ENCODE measurements around the gene HSD17B2.

The HSD17B2 gene

DNA sequence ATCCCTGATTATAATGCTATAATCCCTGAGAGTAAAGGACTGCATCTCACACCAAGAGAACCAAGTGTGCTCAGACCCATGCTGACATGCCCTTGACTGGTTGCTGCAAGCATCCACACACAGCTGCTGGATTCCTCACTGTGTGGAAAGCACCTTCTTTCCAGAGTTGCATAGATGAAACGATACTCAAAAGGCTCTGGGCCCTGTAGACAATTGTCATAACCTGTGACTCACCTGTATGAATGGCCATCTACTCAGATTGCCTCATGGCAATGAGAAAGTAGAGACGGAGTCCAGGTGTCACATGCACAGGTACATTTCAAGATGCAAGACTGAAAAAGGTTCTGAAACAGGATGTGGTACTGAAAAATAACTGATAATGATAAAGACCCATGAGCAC is 76.9 kb downstream of the HSD17B2 start:
- Histone ChIP-seq H3K27ac (no peak overlapping the region), H3K4me3 (no peak overlapping the region)
- TF ChIP-seq, protein P1, sequence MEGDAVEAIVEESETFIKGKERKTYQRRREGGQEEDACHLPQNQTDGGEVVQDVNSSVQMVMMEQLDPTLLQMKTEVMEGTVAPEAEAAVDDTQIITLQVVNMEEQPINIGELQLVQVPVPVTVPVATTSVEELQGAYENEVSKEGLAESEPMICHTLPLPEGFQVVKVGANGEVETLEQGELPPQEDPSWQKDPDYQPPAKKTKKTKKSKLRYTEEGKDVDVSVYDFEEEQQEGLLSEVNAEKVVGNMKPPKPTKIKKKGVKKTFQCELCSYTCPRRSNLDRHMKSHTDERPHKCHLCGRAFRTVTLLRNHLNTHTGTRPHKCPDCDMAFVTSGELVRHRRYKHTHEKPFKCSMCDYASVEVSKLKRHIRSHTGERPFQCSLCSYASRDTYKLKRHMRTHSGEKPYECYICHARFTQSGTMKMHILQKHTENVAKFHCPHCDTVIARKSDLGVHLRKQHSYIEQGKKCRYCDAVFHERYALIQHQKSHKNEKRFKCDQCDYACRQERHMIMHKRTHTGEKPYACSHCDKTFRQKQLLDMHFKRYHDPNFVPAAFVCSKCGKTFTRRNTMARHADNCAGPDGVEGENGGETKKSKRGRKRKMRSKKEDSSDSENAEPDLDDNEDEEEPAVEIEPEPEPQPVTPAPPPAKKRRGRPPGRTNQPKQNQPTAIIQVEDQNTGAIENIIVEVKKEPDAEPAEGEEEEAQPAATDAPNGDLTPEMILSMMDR (IDR thresholded peaks at IDR 0.05), result no peak
- DNase-seq (ENCODE audit: low spot score), result no peak

DNA sequence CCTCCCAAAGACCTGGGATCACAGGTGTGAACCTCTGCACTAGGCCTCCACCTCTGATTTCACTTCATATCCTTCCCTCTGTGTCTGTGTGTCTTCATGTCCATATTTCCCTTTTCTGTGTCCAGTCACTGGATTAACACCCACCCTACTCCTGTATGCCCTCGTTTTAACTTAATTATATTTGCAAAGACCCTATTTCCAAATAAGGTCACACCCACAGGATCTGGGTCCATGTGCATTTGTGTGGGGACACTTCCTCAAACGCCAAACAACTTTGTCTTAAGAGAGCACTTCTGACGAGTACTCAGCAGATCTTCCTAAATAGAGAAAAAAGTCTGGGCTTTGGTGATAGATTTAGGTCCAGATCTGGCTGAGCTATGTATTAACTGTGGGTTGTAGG is 78.7 kb downstream of the HSD17B2 start:
- Histone ChIP-seq H3K27ac (no peak overlapping the region), H3K4me3 (no peak overlapping the region)
- TF ChIP-seq, protein P1 (IDR thresholded peaks at IDR 0.05), result no peak
- no peak for DNase-seq (ENCODE audit: low spot score)

DNA sequence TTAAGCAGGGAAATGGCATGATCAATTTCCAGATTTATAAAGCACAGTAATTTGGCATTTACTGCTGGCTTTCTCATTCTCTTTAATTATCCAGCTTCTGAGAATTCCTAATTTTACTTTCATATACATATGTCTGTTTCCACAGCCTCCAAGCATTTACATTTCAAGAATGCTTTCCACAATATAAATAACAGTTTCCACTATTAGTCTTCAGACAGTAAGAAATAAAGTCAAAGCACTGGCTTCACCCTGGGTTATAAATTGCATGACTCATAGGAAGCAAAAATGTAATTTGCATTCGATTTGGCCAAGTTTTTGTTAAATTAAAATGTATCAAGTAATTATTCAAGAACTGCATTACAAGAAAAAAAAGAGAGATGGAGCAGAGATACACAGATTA is 81.5 kb downstream of the HSD17B2 start:
- Histone ChIP-seq H3K27ac (no peak overlapping the region), H3K4me3 (no peak overlapping the region)
- no peak for DNase-seq (ENCODE audit: low spot score)
- TF ChIP-seq, protein P1 (IDR thresholded peaks at IDR 0.05), result no peak

DNA sequence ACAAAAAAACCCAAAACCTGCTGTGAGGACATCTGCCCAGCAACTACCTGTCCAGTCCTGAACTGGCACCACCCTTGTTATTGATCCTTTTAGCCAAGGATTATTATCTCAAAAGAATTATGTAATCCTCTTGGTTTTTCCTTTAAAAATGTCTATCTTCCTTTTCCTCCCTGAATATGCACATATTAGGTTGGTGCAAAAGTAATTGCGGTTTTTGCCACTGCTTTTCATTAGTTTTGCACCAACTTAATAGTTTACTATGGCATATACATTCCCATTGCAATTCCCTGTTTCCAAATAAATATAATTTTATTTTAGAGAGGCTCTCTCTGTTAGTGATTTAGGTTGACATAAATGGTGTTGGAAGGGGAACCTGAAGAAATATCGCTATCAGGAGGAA is 83.7 kb downstream of the HSD17B2 start:
- TF ChIP-seq, protein P1 (IDR thresholded peaks at IDR 0.05), result no peak
- Histone ChIP-seq H3K27ac (no peak overlapping the region), H3K4me3 (no peak overlapping the region)
- DNase-seq (ENCODE audit: low spot score), result no peak

DNA sequence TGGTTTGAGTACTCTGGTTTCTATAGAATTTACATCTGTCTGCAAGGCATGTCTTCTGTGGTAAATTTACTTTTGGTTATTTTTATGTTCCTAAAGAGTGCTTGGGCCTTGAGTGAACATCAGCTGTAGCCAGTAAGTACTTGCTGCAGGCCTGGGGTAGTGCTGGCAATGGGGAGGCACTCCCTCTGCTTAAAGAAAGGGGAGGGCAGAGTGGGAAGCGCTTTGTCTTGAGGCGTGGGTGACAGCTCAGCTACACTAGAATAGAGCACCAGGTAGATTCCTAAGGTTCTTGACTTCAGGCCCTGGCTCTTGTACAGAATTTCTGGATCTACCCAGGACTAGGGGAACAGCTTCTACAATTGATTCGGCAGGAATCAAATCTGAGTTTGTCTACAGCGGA is 84.4 kb downstream of the HSD17B2 start:
- TF ChIP-seq, protein P1 (IDR thresholded peaks at IDR 0.05), result no peak
- no peak overlapping the region for H3K27ac ChIP-seq
- H3K4me3 ChIP-seq, result no peak overlapping the region
- no peak for DNase-seq (ENCODE audit: low spot score)

DNA sequence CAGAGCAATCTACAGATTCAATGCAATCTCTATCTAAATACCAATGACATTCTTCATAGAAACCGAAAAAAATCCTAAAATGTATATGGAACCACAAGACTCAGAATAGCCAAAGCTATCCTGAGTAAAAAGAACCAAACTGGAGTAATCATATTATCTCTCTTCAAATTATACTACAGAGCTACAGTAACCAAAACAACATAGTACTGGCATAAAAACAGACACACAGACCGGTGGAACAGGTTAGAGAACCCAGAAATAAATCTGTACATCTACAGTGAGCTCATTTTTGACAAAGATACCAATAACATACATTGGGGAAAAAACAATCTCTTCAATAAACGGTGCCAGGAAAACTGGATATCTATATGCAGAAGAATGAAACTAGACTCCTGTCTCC is 89.6 kb downstream of the HSD17B2 start:
- Histone ChIP-seq H3K27ac (no peak overlapping the region), H3K4me3 (no peak overlapping the region)
- TF ChIP-seq, protein P1 (IDR thresholded peaks at IDR 0.05), result no peak
- DNase-seq (ENCODE audit: low spot score), result no peak

DNA sequence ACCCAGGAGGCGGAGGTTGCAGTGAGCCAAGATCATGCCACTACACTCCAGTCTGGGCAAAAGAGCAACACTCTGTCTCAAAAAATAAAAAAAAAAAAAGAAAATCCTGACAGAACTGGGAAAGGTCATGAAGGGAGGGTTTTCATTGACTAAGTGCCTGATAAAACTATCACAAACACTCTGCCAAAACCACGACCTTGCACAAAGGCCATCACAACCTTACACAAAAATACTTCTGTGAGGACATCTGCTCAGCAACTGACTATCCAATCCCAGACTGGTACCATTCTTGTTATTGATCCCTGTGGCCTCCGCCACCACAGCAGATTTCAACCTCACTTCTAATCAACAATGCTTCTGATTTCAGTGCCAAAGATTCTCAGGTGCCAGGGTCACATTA is 94.8 kb downstream of the HSD17B2 start:
- H3K27ac ChIP-seq, result no peak overlapping the region

More for the DNA sequence above, 94.8 kb downstream of the HSD17B2 start:
- DNase-seq (ENCODE audit: low spot score), result no peak
- TF ChIP-seq, protein P1 (IDR thresholded peaks at IDR 0.05), result no peak
- no peak overlapping the region for H3K4me3 ChIP-seq
